GM19397 (cell line): Measurements from ENCODE around the gene RNF43.

Experiments
- ATAC-seq: cut with Tn5 transposase; IDR thresholded peaks from one replicate; pipeline ENCODE4 v1.9.1; 2021; ENCODE audit warnings: mild to moderate bottlenecking, moderate library complexity; ENCODE audit not compliant: unreplicated experiment

The RNF43 gene

DNA sequence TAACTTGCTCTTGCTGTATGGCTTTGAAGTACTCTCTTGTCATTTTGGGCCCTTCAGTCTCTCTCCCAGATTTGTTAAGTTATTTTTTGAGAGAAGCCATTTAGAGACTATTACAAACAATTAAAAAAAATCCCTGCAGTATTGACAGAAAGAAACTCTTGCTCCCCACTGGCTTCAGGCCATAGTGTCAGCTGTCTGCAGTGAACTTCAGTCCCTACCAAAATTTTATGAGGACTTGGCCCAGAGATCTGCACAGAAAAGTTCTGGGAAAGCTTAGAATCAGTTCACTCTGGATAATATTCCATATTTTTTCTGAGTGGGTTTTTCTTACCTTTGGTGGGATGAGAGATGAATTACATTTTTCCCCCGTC lies 34.5 kb downstream of the RNF43 start:
- ATAC-seq = no peak

DNA sequence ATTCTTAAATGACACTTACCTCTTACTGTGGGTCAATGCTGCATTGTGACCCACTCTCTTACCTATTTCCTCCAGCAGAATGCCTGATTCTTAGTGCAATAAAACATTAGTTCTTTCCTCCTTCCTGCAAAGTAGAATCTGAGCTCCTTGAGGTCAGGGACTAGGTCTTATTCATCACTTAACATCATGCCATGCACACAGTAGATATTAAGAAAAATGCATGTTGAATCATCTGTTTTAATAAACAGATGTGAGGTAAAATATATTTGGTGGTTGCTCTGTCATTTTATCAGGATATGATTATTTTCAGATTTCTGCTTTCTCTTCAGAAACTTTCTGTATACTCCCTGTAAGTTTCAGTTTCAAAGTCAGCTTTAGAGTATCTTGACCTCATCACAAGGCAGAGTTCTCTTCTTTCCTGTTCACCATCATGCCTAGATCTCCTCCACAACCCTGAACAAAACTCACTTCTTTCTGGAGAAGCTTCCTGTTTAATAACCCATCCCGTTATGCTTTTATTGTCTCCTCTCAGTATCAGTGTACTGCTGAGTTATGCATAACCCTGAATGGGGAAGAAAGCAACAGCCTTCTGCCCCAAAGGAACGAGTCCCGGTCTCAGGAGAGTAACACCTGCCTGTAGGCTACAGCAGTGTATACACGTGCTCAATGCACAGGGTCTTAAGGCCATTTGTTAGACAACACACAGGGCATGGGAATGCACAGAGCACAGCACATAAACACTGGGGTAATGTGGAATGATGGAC lies 35.0 kb downstream of the RNF43 start:
- ATAC-seq = no peak

DNA sequence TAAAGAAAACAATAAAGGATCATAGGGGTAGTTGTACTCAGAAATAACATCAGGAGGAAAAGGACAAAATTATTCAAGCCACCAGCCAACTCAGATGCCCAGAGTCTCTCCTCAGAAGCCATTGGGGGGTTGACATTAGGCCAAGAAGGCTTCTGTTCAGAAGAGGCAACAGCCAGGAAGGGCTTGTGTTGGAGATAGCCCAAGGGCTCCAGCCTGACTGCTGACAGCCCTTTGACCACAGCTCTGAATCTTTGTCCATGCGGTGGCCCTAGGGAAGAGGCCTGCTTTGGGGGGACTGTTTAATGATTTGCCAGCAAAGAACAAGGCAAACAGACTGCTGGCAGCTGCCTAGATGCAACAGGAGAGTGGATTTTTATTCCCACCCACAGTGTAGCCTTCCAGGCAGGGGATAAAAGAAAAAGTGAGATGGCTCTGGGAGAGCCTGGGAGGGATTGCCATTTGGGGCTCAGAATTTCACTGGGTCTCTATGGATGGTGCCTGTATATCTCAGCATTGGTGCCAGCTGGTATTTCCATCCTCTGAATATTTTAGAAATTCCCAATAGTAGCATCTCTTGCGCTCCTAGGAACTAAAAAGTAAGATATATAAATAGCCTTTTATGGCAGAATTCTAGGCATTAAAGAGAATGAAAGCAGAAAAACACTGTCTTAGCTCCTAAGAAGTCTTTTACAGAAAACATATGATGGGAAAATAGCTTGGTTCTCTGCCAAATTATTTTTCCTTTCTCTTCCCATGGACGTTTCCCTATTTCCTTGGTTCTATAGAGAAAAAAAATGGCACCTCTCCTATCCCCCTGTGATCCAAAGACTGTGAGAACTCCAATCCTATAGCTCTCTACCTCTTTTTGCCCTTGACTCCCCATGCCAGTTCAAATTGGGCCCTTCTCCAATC lies 36.0 kb downstream of the RNF43 start:
- no peak for ATAC-seq

DNA sequence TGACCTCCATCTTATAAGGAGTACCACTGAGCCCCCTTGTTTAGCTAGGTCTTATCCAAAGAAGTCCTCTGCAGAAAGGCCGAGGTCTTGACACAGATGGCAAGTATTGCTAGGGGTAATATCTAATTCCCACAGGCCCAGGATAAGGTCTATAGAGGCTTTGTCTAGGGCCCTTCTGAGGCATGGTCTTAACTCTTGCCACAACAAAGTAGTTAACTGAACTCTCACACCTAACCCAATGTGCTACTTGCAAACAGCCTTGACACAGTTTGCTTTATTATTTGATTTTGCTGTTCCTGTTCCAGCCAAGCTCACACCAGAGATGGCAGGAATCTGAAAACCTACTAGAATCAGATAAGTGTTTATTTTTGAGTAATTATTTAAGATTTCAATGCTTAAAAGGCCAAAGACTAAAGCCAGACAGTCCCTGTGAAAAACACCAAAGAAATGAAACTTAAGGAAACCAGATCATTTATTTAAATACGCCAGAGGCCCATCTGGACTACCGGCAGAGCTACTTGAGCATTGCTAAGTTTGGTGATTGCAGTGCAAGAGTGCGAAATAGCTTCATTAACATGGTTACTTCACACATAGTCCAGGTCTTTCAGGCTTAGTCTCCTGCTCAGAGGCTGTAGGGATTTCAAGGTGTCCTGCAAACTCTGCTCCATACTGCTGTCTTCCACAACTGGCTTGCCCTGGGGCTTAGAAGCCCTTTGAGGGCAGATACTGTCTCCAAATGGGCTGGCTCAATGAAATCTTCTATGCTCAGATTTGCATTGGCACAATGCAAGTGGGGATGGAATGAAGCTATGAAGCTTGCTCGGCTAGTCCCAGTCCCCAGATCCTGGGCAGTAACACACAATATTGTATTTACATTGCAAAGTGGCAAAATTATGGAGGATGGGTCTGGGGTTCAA lies 36.9 kb downstream of the RNF43 start:
- ATAC-seq = no peak

DNA sequence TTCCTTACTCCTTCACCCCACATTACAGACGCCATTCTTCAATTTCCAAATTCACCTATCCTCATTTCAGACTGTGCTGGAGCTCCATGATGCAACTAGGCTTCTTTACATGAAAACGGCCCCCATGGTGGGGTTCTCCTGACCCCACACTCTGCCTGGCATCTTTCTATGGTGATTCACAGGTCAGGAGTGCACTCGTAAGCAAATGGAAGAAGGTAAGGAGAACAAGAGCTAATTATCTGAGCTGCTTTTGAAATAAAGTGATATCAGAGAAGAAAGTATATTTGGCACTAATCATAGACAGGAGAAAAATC lies 37.9 kb downstream of the RNF43 start:
- no peak for ATAC-seq

DNA sequence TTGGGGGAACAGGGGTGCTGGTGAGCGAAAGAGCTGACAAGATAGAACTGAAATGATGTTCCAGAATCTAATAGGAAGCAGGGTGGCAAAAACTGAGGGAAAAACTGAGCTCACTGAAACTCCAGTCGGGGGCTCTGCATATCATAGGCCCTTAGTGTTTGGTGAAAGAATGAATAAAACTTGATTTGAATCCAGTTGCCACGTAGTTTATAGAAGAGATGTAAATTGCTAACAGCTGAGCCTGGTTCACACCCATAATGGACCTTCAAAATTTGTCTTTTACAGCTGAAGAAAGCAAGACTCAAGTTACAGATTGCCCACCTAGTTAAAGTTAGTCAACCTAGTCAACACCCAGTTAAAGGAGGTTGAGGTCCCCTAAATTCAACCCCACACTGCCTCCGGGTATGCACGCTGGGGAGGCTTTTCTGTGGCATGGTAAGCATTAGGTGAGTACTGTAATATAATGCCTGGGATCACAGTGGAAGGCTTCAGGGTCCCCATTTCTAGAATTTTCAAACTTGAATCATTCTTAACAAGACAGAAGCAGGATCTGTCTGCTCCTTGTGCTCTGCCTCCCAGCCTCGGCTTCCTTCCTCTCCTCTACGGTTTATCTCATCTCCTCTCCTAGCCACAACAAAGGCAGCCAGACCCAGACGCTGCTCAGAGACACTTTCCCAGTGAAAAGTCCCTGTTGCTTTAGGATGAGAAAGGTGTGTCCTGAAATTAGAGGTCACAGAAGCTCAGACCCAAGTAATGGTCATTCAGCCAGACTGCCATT lies 38.4 kb downstream of the RNF43 start:
- ATAC-seq = no peak

DNA sequence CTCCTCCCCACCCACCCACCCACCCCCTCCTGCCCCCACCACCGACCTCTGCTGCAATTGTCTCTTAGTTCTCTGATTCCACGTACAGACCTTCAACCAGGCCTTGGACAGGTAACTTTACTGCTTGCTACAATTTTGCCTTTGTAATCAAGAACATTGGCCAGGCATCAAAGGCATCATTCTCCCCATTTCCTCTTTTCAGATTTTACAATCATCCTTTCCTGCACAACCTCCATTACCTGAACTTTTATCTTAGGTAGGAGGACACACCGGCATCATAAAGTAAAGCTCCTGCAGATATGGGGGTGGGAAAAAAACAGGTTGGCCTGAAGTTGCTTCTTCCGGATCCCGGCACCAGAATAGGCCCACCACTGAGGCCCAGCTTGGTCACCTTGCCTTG lies 39.7 kb downstream of the RNF43 start:
- ATAC-seq = no peak

DNA sequence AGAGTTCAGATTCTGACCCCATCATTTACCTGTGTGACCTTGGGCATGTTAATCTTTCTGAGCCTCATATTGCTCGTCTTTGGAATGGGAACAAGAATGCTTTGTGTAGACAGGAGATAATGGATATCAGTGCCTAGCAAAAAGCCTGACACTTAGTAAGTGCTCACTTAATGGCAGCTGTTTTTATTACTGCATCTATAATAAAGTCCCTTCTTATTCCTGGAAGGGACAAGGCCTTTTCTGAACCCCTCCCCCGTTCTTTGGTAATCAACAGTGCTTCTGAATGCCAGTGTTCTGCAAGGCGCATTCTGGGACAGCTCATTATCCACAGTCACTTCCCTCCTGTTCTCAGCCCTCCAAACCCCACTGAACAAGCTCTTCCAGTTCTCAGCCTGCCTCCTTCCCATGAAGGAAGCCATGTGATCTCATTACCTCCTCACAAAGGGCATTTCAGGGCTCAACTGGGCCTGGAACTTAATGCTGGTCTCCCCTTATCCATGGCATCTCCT lies 40.2 kb downstream of the RNF43 start:
- no peak for ATAC-seq

DNA sequence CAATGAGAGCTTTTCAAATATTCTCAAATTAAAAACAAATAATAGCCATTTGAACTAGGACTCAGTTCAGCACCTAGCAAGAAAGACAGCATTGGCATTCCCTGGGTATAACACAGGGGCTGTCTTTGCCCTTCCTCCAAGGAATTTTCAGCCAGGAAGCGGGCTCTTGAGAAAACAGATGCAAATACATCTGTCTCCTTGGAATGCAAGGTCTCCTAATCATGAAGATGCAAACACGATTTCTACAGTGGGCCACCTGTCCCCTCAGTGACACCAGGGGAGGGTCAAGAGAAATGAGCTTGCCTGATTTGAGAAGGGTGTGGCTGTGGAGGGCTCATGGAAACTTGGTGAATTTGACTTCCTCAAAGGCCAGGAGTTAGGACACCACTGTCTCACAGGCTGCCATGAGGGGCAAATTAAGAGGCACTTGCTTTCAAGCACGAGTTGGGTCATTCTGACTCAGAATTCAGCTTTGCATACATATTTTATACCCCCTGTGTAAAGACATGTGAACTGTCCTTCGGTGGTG lies 40.8 kb downstream of the RNF43 start:
- ATAC-seq = no peak

DNA sequence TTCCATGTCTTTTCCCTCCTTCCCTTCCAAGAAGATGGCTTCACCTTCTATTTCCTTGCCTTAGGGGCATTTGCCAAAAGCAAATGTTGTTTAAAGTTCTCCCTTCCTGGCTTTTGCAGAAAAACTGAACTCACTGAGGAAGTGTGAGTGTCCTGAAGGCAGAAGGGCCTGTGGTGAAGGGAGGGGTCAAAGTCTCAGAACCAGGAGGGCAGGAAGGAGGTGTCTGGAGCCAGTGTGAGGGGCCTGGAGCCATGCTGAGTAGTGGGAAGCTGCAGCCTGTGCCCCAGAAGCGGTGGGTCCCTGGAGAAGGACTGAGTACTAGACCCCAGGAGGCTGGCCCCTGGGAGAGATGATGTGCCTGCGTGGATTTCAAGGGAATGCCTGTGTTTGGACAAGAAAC lies 41.5 kb downstream of the RNF43 start:
- ATAC-seq = no peak

DNA sequence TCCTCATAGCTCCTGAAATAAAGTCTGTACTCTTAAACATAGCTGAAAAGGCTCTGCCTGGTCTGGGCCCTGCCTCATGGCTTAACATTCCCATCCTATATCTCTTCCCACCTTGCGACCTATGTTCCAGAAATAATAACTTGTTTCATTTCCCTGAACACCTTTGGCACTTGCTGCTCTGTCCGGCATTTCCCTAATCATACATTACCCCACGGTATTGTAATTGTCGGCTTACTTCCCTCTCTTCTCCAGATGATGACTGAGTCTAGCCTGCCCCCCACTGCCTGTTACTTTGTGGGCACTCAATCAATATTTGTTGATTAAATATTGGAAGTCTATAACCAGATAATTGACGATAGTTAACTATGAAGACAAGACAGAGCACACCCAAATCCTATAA lies 42.1 kb downstream of the RNF43 start:
- ATAC-seq = no peak

DNA sequence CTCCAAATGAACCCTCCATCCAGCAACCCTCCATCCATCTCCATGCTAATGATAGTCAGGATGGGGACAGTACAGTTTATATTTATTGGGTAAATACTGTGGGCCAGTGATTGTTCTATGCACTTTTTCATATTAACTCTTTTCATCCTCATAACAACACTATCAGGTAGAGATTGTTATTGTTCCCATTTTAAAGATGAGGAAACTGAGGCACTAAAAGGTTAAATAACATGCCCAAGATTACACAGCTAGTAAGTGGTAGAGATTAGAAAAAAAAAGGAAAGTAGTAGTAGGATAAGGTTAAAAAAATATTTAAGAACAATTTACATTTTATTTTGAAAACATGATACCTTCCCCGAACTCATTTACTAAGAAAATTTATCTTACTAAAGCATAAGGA lies 43.4 kb downstream of the RNF43 start:
- no peak for ATAC-seq

DNA sequence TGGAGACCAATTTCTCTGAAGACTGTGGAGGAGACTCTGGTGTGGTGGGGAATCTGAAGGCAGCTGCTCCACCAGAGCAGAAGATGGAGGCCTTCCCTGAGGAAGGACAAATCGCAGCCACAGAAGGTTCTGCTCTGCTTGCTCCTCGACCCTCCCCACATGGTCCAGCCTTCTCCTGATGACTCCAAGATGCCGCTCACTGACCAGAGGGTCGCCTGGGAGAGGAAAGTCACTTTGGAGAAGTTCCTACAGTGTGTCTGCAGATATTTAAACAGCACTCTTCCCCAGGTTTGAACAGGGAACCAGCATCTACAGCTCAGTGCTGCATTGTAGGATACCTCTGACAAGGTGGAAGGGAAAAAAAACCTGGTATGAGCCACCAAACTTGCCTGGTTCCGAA lies 44.3 kb downstream of the RNF43 start:
- no peak for ATAC-seq

DNA sequence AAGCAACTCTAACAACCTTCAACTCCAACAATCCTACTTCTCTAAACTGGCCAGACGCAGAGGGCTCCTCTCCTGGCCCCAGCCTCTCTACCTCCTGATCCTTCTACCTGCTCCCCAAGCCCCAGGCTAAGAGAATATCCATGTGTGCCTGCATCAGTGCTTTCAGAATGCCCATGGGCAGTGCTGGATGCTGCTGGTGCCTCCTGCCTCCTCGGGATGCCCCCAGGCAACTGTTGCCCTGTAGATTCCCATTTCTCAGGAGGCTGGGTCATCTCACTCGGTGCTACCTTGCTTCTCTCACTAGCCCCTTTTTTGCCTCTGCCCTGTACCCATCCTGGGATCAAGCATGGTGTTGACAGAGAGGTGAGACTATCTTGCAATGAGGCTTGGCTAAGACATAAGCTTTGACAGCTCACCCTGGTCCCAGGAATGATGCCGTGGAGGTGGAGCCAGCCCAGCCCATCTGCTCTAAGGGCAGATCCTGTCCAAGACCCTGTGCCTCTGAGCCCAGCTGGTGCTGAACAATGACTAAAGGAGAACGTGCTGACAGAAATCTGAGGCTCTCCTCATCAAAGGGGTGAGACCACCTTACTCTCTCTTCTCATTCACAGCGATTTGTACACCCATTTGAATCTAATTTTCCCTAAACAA lies 45.9 kb downstream of the RNF43 start:
- no peak for ATAC-seq

DNA sequence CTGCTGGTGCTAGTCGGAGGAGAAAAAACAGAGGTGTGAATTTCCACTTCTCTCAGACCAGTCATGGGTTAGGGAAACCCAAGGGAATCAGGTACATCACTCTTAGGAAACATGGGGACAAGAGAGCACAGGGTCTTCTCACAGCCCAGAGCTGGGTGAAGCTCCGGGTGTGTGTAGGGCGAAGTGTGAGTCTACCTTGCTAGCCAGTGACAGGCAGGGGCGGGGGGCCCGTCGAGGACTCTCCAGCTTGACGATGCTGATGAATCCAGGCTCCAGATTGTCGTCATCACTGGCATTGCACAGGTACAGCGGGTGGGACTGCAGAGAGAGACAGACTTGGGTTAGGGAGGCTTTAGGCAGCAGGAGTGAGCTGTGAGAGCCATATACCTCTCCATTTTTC lies 46.6 kb downstream of the RNF43 start:
- ATAC-seq = no peak

DNA sequence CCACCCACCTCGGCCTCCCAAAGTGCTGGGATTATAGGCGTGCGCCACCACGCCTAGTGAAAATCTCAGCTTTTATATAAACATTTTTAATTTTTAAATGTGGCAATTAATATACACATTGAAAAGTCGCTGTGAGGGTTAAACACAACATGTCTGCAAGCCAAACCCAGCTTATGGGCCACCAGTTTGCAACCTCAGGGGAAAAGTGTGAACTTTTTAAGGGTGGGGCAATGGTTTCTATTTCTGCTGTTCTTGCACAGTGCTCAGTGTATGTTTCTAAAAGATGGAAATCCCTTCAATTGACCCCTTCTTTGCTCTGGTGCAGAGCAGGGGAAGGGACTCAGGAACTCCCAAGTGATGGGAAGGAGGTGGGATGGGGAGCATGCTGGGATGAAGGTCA lies 47.0 kb downstream of the RNF43 start:
- ATAC-seq = no peak

DNA sequence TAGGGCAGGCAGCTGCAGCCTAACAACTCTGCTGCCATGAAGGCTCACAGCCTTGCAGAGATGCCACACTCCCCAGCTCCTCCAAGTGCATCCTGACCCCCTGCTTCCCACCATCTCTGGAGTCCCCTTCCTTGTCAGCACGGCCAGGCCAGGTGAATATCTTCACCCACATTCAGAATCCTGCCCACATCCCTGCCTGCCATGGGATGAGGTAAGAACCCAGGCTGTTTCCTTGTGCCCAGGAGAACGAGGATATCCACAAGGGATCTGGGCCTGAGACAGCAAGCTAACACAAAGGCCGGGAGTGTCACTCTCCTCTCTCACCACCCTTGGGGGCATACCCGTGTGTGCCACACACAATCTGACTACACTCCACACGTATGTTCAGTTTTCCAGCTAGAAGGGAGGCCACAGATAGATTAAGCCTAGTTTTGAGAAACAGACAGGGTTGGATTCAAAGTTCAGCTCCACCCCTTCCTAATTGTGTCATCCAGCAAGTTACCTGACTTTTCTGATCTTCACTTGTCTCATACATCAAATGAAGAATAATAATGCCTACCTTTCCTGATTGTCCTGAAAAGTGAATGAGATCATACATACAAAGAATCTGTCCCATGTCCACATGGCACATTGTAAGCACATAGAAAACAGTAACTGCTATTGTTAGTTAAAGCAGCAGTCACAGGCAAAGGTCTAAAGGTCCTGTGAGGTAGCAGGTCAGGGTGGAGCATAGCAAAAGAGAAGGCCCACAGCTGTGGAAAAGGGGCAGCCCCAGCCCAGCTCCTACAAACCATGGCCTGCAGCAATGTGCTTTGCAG lies 47.9 kb downstream of the RNF43 start:
- ATAC-seq = no peak

DNA sequence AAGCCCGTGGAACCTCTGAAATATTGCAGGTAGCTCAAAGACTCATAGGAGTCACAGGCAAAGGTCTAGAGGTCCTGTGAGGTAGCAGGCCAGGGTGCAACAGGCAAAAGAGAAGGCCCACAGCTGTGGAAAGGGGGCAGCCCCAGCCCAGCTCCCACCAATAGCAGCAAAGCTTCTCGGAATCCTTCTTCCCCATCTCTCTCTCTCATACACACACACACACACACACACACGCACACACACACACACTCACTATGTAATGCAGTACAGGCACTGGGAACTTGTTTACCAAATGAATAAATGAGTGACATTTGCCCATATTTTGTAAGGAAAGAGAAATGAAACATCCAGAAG lies 48.5 kb downstream of the RNF43 start:
- no peak for ATAC-seq
